GM21367 (cell line): ENCODE results near the gene MAB21L1.

Source experiments
- ATAC-seq: cut with Tn5 transposase; IDR thresholded peaks from one replicate; pipeline ENCODE4 v1.9.1; 2021; ENCODE audit not compliant: unreplicated experiment

MAB21L1 gene

DNA sequence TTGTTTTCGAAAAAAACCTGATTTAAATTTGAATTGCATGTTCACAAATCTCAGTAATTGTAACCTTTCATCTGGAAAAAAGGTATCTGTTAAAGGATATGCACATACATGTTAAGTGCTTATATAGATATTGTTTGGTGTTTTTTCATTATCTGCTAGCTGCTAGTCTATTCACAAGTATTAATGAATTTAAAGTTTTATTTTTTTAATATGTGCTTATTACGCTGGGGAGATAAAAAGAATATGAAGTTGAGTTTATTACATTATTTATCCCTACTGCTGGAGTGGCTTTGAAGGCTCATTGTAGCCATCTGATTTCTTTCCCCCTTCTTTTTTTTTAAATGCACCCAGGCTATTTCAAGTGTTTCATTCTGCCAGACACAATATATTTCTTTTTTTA is 3.9 kb upstream of the MAB21L1 start:
- no peak for ATAC-seq

DNA sequence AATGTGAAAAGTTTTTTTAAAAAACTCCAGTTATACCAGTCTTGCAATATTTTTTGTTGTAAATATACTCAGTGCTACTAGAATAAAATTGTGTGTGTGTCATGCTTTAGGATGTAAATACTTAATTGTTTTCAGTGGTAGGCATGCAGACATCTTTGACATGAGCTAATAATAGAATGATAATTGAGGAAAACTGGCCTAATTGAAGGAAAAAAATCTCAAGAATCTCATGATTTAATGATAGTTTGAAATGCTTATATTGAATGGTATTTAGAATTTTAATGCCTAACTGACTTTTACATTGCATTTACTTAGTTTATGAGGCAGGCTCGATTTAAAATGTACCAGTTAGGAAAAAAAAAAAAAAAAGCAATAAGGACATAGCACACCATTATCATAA is 3.2 kb upstream of the MAB21L1 start:
- ATAC-seq = no peak

DNA sequence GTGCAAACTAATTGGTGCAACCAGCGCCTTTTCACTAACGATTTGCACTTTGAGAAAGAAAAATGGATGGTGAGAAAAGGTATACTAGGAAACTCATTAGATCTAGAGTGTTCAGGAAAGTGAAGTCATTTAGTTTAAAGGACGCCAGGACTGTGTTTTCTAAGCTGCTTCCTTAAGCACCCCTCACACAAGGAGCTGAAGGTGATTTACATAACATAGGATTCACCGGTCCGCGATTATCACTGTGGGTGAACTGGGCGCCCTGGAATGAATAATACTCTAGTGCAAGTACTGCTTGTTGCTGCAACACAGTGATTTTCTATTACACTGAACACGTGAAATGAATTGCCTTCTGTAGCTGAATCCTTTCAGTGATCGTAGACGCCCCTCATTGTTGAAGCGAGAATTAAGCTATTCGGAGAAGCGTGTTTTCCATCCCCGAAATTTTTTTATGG is 2.6 kb upstream of the MAB21L1 start:
- no peak for ATAC-seq

DNA sequence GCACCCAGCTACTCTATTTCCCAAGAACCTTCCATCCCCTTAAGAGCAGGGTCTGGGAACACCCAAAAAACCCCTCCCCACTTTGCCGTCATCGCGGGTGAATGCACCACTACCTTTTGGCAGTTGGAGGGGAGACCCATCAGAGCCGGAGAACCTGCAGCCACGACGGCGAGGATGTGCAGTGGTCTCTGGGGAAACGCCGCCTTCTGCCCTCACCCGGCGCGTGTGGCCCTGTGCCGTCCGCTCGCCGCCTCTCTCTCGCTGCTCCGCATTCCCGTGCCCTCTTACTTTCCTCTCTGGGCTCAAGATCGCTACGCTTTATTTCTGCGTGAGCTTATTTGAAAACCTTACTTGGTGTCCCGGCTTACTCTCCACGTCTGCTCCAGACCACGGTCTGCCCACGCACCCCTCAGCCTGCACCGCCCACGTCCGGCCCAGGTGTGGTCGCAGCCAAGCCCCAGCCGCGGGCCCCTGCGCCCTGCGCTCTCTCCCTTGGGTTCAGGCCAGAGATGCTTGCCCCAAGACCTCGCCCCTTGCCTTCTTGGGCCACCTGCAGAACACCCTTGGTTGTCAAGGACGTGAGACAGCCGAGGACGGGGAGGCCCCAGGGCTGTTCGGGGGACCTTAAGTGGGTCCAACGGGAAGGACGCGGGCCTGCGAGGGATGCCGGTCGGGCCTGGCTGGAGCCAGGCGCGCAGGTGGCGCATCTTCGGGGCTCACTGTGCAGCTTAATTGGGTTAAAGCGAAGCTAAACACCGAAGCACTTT is 2.0 kb upstream of the MAB21L1 start:
- ATAC-seq = no peak

DNA sequence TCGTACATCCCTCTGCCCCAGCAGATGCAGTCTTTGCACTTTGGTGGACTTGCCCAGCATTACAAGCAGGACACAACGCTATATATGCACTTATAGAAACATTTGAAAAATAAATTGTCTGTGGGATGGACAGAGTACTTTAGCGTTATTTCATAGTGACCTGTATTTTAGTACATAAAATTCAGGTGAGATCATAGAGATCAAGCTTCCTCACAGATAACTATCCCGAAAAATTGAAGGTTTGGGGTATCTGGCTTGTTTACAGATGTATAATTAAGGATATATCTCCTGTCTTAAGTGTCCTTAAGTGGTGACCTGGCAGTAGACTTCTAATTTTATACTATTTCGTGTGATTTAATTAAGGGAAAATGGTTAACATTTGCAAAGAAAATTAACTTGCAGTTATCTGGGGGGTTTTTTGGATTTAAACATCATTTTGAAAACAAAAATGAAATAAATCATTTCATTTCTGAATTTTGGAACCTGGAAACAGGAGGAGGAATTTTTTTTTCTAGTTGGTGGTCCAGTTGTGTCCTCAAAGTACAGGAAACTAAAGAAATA is 977 bp upstream of the MAB21L1 start:
- ATAC-seq = no peak

DNA sequence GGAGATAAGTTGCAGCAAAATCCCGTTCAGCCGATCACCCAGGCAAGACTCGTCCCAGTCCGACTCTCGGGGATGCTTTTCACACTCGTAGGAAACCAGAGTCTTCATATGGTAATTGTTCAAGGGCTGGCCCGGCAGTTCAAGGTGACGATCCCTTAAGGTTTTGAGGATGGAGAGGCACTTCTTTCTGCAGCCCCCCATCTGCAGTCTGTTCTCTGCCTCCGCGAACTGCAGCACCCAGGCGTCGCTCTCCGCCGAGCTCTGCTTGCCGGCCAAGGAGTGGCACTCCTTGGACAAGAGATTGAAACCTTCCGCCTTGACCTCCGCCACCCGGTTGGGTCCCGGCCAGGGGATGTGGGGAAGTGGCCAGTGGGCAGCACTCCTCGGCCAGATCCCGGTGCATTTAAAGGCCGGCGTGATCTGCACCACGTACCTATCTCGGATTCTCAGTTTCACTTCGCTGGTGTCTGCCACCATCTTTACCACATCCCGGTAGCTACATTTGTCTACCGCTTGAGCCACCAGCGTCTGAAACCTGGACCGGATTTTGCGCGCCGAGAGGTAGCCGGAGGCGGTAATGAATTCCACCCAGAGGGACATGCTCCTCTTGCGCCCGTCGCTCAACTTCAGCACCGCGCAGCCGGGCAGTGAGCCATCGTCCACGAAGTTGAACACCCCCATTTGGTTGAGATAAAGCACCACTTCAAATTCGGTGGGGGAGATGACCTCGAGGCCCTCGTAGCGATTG is 1.1 kb downstream of the MAB21L1 start:
- ATAC-seq = no peak

DNA sequence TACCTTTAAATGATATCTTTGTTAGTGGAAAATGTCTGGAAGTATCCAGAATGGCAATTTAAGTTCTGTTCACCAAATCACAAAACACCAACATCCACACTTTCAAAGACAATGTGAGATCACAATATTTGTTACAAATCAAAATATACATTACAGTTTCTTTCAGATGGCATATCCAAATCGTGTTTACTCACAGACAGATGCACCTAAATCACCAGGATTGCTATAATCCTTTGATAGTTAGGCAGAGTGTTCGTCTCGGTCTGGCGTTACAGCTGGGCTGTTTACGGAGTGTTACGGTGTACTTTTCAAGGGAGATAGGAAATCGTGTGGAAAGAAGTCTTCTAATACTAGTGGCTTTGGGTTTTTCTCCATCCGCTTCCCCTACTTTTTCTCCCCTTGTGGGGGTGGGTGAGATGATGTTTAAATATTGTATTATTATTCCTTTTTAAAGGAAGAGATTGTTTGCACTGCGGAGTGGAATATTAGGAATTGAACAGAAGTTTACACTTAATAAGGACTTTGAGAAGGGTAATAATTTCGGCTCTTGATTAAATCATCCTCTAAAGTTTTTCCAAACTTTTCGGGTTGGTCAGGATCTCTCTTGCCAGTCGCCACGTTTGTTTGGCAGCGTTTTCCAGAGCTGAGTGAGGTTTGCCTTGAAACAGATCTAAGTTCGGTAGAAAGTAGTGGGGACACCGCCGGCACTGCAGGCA is 1.8 kb downstream of the MAB21L1 start:
- no peak for ATAC-seq

DNA sequence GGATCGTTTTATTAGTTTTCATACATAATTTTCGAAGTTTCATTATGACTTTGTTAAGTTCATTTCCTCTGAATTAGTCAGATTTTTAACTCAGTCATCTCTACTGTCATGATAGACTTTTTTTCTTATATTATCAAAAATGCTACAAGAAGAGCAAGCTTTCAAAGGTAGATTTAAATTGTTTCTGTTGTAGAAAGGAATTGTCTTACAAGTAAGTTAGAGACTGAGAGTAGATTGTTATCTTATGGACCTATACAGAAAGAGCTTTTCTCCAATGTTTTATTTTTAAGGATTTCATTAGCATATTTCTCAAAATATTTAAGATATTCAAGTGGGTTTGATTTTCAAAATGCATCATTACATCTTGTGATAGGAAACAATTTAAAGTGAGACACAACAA is 2.7 kb downstream of the MAB21L1 start:
- ATAC-seq = no peak

DNA sequence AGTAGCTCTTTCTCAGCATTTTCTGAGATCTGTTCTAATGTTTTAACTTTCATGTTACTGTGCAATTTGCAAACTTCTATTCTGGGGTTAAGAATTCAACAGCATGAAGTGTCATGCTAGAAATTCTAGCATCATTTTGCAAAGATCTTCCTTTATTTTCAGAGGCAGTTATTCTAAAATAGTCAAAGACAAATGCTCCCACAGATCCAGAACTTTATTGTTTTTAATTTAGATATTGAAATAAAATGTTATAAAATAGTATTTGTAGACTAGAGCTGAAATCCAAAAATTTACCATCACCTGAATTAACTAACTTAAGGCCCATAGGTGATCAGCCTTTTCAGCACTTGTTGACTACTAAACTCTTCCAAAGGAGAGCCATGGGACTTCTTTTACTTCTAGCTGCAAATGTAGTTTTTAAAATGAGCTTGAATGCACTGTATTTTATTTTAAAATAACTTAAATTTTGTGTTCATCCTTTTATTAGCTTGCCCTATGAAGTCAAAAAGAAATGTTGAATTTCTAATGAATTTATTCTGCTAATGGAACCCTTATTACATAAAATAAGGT is 3.2 kb downstream of the MAB21L1 start:
- no peak for ATAC-seq

DNA sequence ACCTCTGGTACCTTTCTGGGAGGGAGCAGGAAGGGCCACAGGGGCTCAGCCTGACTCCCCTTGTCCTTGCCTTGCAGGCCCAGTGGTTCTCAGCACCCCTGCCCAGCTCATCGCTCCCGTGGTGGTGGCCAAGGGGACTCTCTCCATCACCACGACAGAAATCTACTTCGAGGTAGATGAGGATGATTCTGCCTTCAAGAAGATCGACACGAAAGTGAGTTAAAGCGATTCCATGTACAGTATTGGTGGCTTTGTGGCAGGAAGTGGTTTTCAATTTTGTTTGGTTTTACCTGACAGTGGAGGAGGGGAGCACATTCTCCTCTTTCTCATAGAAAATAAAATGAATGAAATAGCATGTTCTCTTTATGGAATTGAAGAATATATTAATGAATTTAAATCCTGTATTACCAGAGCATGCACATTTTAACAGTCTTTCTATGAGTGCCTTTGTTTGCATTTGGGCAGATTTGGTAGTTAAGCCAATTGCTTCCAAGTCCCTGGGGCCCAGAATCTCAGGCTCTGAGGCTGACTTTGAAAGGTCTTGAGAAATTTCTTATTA is 4.1 kb downstream of the MAB21L1 start:
- no peak for ATAC-seq

DNA sequence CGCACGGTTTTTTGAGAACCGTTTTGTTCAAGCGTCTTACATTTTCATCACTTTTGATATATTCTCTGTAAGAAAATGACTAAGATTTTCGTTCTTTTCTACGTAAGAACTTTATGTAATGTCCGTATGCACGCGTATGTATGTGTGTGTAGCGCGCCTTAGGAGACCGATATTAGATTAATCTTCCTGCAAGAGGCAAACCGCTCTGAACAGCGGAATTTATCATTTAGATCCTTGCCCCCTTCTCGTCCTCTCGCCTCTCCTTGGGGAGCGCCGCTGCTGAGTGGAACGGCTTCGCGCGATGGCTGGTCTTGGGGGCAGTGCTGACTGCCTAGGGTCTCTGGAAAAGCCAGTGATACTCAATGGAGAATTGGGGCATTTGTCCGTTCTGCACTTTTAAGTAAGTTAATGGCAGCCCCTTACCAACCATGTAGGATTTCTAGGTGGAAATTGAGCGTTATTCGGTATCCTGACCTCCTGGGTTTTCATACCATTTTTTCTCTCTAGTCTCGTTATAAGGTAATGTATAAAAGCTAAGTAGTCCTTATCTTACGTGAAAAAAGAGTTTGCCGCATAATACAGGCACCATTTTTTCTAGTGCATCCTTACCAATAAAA is 4.7 kb downstream of the MAB21L1 start:
- no peak for ATAC-seq

DNA sequence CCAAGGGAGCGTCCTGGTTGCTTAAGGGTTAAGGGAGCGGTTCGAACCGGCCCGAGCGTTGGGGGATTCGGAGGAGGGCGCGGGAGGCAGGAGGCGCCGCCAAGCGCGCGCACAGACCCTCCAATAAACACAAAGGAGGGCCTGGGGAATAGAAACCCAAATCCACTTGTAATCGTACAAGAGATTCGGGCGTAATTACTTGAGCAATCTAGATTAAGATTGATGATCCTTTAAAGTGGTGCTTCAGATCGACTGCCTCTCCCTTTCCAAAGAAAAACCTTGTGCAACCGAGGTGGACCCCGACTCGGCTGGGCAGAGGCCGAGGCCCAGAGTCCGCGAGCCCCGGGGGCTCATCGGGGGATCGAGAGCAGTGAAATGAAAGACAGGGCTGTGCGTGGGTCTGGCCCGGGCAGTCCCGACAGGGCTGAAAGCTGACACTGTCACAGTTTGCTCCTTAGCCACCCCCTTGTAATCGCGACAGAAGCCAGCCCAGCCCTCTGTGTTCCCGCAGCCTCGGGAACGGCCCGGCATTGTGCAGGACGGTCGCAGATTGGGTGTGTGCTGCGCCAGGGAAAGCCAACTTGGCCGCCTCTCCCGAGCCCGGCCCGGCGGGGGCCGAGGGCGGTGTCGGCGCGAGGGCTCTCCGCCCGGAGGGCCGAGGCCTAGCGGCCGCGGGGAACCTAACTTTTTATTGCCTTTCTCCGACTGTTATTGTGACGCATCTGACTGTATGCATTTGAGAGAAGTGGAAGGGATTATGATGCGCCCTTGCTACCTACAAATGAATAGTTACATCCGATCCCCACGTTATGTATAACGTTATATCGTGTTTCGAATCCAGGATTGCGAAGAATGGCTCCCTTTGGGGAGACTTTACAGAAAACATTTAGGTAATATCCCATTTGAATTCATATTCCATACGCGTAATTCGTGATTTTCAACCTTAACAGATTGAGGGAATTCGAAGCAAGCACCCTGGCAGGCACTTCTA is 5.5 kb downstream of the MAB21L1 start:
- ATAC-seq = no peak

DNA sequence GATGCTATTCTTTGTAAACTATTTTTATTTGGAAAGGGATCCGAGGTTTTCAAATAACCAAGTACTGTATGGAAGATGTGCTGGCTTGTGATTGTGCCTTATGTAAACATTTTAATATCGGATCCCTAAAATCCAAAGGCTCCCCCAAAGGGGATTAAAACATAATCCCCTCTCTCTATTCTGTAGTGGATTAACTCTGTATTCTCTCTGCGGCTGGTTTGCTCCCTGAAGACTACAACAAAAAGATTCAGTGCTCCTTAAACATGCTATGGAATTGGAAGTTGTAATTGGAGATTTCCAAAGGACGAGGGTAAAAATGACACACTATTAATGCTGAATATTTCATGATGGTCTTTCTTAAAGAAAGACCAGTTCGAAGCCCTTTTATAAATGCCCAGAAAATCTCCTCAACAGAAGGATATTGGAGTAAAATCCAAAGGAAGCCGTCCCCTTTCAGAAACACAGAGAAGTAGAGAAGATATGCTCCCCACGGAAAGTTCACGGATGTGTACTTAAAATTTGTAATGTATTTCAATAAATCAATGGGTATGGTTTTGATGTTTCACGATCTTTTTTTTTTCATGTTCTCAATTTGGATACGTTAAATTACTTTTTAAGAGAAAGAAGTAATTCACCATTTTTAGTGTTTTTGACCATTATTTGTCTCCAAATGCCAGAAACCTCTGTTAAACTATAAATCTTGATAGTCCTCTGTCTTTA is 6.5 kb downstream of the MAB21L1 start:
- no peak for ATAC-seq

DNA sequence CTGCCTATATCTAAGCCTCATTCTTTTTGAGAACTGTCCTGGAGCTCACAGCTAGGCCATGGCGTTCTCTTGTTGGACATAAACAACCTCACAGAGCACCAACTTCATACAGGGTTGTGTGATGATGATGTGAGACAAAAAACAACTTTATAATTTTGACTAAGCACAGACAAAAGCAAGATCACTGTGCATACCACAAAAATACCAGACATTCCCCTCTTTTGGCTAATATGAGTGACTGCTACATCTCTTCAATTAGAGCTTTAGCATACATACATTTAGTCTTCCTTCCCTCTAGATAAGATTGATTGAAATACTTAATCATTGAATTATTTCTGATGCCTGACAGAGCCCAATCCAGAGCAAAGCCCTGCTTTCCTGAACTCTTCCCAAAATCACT is 8.3 kb downstream of the MAB21L1 start:
- no peak for ATAC-seq

DNA sequence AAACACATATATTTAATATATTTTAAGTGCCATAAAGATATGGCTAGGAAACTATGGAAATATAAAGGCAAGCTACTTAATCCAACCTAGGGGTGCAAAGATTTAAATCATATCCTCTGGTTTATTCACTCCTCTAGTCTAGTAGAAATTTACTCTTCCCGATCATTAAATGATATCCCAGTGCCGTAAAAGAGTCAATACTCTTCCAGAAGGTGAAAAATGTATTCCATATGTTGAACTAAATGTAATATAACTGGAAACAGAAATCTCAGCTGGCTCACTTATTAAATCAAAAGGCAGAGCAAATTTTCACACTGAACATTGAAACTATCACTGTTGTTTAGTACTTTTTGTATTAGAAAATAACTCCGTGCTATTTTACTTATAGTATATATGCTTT is 11.1 kb downstream of the MAB21L1 start:
- ATAC-seq = no peak

DNA sequence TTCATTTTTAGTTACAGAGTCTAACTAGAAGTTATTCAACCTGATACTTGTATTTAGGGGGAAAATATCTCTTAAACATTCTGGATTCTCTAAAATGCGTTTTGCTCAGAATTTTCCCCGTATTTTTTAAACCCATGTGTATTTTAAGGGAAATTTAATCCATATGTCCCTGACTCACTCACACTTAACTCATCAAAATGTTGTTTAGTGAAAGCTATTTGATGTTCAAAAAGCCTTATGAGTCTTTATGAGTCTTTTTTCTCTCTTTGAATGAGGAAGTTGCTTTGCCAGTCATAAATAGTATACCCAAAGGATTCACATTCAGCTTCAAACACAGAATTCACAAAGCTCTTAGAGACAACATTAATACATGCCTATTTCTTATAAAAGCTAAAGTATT is 16.4 kb downstream of the MAB21L1 start:
- no peak for ATAC-seq

DNA sequence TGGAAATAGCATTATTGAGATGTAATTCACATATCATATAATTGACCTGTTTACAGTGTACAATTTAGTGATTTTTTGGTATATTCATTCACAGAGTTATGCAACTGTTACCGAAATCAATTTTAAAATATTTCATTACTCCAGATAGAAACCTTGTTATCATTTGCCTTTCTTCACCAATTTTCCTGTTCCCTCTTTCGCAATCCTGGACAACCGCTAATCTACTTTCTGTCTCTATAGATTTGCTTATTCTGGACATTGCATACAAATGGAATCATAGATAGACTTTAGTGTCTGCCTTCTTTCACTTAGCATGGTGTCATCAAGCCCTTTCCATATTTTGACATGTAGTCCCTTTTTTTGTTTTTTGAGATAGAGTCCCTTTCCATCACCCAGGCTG is 19.2 kb downstream of the MAB21L1 start:
- ATAC-seq = no peak

DNA sequence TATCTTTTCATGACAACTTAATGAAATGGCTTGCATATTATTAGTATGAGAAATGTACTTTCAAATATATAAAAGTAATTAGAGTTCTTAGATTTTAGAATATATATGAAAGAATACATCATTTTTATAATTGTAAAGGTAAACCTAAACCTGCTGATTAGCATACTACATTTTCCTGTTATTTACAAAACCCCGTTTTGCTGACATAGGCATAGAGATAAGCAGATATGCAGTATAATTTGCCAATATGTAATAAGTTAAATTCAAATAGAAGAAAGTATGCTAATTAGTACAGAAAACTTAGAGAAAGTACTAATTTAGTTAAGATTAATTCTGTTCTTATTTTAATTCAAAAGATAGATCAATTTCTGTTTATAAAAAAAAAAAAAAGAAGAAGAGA is 21.5 kb downstream of the MAB21L1 start:
- no peak for ATAC-seq

DNA sequence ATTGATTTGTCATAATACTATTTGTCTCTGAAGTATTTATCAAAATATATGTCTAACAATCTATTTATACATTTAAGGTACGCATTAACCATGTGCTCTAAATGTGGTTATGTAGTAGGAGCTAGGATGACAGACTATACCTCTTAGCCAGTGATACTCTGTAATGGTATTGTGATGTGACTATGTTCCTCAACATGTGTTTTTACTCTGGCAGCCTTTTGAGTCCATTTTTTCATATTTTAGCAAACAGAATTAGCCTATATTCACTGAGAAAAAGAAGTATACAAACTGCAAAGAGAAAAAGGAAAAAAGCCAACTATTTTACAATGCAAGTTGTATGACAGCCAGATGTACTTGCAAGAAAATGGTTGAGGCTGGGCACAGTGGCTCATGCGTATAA is 26.7 kb downstream of the MAB21L1 start:
- ATAC-seq = no peak
